Panc1 (cell line): ENCODE measurements around the gene UBE2V1. TPM values are rescaled to one million over a fixed set of nuclear protein-coding genes. Genes with fewer than 3 reads are reported as not detected.
"Not testable (repeated sequence)": the region's sequence is repeated elsewhere in the genome, so short reads cannot be mapped to it uniquely, and the experiment has no call there.

Experiments used
- ATAC-seq: fragments of 200-7000 bp; cut with Tn5 transposase; 2 replicates; pipeline ENCODE4 v1.9.1; 2020; ENCODE audit warnings: mild to moderate bottlenecking, moderate library complexity
- BruUV-seq: library from RNA; stranded (reverse); fragments of 400-500 nt; replicated peaks from 2 replicates; lab custom pipeline; 2021; lab: Mats Ljungman, UMichigan
- CTCF ChIA-PET: fragments of 300-600 bp; sonication (Branson Sonifier 250); formaldehyde crosslinking; loops from one replicate; lab custom pipeline; 2022; ENCODE audit warnings: antibody characterized with exemption; lab: Charles Lee
- POLR2A ChIA-PET: fragments of 300-600 bp; sonication (Branson Sonifier 250); formaldehyde crosslinking; loops from one replicate; lab custom pipeline; 2022; ENCODE audit warnings: antibody characterized with exemption; lab: Charles Lee
- DNase-seq: peaks from one replicate; pipeline ENCODE4 v3.0.0-alpha.2; 2010; ENCODE audit warnings: low read depth, low spot score
- H3K27ac ChIP-seq: 2 replicates; pipeline ENCODE4 v1.5.1; 2011; ENCODE audit warnings: mild to moderate bottlenecking, low read length, inconsistent platforms
- H3K27me3 ChIP-seq: fragments of 200-500 bp; sonication (Bioruptor generic); 2 replicates; pipeline ENCODE4 v1.6.0; 2014; ENCODE audit warnings: low read length, inconsistent platforms; ENCODE audit not compliant: control insufficient read depth, insufficient read depth
- H3K36me3 ChIP-seq: fragments of 200-500 bp; sonication (Bioruptor generic); 2 replicates; pipeline ENCODE4 v1.5.1; 2014; ENCODE audit warnings: inconsistent platforms, mild to moderate bottlenecking, low read length, moderate library complexity; ENCODE audit not compliant: control insufficient read depth, insufficient read depth
- H3K4me1 ChIP-seq: 2 replicates; pipeline ENCODE4 v1.5.1; 2011; ENCODE audit warnings: inconsistent platforms, mild to moderate bottlenecking, low read length, moderate library complexity; ENCODE audit not compliant: control insufficient read depth, insufficient read depth
- H3K4me3 ChIP-seq, 2 experiments: 2 replicates each; pipeline ENCODE4 v1.5.1; 2011 to 2012; ENCODE audit warnings: low read depth in 2 of 2, low read length in 2 of 2, mild to moderate bottlenecking in 2 of 2, inconsistent platforms in 1 of 2, moderate library complexity in 1 of 2
- H3K9me3 ChIP-seq: fragments of 200-500 bp; sonication (Bioruptor generic); 2 replicates; pipeline ENCODE4 v1.5.1; 2014; ENCODE audit warnings: low read depth, mild to moderate bottlenecking, inconsistent platforms, low read length, moderate library complexity; ENCODE audit not compliant: control insufficient read depth, insufficient read depth
- POLR2AphosphoS5 ChIP-seq: IDR thresholded peaks from 2 replicates; pipeline ENCODE4 v1.6.1; 2012; ENCODE audit warnings: mild to moderate bottlenecking, low read depth, low read length, moderate library complexity
- SIN3A ChIP-seq: IDR thresholded peaks from 2 replicates; pipeline ENCODE4 v1.6.1; 2012; ENCODE audit warnings: low read depth, mild to moderate bottlenecking, low read length, moderate library complexity, borderline replicate concordance; ENCODE audit not compliant: insufficient read depth
- TCF7L2 ChIP-seq: IDR thresholded peaks from 2 replicates; pipeline ENCODE4 v1.6.1; 2011; ENCODE audit warnings: mild to moderate bottlenecking, low read depth, low read length, inconsistent platforms
- in situ Hi-C: cut with HindIII; loops from 2 replicates; pipeline ENCODE4 v1.10.0; 2016; ENCODE audit warnings: low sequenced_read_pairs, low pct_unique_long_range_greater_than_20kb
- intact Hi-C: fragments of 100-400 bp; cut with micrococcal nuclease; formaldehyde crosslinking; loops from one replicate; pipeline ENCODE4 v1.10.0; 2022; ENCODE audit not compliant: unreplicated experiment
- total RNA-seq: library from RNA; stranded (reverse); gene quantifications from one replicate; pipeline ENCODE4 v1.2.1, GENCODE V29; 2021; ENCODE audit not compliant: unreplicated experiment
- TF ChIP-seq, protein P1 (sequence below), 2 experiments: IDR thresholded peaks; 2 replicates each; pipeline ENCODE4 v1.6.1; 2011 to 2012; ENCODE audit warnings: low read depth in 2 of 2, control low read depth in 1 of 2, low read length in 1 of 2, mild to moderate bottlenecking in 1 of 2, moderate library complexity in 1 of 2; ENCODE audit not compliant: insufficient read depth in 1 of 2
- TF ChIP-seq, protein P2 (sequence below): fragments of 450-650 bp; IDR thresholded peaks from 2 replicates; pipeline ENCODE4 v1.5.1; 2017; ENCODE audit warnings: mild to moderate bottlenecking

UBE2V1 gene
- total RNA-seq, 1 experiment from 2014 or later = 115 TPM

DNA sequence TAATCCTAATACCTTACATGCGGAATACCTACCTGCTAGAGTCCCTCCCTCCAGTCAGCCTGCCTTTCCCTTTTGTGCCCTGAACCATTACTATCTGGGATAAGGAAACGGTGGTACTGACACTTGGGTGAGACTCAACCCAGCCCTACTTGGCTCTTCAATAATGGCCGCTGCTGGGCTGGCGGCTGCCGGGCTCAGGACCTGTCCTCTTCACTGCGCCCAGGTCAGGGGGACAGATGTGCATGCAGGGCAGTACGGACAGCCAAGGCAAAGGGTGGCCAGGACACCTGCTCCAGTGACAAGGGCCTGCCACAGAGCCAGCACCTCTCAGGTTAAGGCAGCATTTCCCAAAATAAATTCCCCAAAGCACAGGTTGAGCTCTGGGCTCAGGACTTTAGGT, 29.9 kb downstream of the UBE2V1 start:
- Histone ChIP-seq H3K27me3 (no peaks in the 10 kb centered on the region), H3K9me3 (no peaks in the 10 kb centered on the region), H3K4me1 (peaks cover 25% of the 10 kb centered on the region), H3K36me3 (peaks cover 9% of the 10 kb centered on the region; the same call in 1 of the 2 replicates), H3K27ac (no peak overlapping the region), H3K4me3 (no peak overlapping the region)
- ATAC-seq (no peak), DNase-seq (no peak)
- CTCF ChIA-PET = interaction anchor here (0.5 to 1.1 kb wide), 2 partner anchors 12 to 18 kb away, joined by 3 to 6 read pairs; no protein-coding TSS in a partner anchor
- in situ Hi-C loops (no loop called here), intact Hi-C loops (no loop called here)
- TF ChIP-seq, protein P1, sequence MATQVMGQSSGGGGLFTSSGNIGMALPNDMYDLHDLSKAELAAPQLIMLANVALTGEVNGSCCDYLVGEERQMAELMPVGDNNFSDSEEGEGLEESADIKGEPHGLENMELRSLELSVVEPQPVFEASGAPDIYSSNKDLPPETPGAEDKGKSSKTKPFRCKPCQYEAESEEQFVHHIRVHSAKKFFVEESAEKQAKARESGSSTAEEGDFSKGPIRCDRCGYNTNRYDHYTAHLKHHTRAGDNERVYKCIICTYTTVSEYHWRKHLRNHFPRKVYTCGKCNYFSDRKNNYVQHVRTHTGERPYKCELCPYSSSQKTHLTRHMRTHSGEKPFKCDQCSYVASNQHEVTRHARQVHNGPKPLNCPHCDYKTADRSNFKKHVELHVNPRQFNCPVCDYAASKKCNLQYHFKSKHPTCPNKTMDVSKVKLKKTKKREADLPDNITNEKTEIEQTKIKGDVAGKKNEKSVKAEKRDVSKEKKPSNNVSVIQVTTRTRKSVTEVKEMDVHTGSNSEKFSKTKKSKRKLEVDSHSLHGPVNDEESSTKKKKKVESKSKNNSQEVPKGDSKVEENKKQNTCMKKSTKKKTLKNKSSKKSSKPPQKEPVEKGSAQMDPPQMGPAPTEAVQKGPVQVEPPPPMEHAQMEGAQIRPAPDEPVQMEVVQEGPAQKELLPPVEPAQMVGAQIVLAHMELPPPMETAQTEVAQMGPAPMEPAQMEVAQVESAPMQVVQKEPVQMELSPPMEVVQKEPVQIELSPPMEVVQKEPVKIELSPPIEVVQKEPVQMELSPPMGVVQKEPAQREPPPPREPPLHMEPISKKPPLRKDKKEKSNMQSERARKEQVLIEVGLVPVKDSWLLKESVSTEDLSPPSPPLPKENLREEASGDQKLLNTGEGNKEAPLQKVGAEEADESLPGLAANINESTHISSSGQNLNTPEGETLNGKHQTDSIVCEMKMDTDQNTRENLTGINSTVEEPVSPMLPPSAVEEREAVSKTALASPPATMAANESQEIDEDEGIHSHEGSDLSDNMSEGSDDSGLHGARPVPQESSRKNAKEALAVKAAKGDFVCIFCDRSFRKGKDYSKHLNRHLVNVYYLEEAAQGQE (IDR thresholded peaks at IDR 0.05; ENCODE audit: insufficient read depth in 1 of 2, low read depth in 2 of 2, low read length in 1 of 2) = no peak
- no peak for TF ChIP-seq POLR2AphosphoS5
- TF ChIP-seq TCF7L2 = no peak
- TF ChIP-seq SIN3A = no peak
- TF ChIP-seq, protein P2, sequence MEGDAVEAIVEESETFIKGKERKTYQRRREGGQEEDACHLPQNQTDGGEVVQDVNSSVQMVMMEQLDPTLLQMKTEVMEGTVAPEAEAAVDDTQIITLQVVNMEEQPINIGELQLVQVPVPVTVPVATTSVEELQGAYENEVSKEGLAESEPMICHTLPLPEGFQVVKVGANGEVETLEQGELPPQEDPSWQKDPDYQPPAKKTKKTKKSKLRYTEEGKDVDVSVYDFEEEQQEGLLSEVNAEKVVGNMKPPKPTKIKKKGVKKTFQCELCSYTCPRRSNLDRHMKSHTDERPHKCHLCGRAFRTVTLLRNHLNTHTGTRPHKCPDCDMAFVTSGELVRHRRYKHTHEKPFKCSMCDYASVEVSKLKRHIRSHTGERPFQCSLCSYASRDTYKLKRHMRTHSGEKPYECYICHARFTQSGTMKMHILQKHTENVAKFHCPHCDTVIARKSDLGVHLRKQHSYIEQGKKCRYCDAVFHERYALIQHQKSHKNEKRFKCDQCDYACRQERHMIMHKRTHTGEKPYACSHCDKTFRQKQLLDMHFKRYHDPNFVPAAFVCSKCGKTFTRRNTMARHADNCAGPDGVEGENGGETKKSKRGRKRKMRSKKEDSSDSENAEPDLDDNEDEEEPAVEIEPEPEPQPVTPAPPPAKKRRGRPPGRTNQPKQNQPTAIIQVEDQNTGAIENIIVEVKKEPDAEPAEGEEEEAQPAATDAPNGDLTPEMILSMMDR = no peak
- no TSS peak for BruUV-seq
- POLR2A ChIA-PET = interaction anchor here (0.5 kb wide), 1 partner anchor 229 kb away, joined by 7 read pairs; no protein-coding TSS in a partner anchor

DNA sequence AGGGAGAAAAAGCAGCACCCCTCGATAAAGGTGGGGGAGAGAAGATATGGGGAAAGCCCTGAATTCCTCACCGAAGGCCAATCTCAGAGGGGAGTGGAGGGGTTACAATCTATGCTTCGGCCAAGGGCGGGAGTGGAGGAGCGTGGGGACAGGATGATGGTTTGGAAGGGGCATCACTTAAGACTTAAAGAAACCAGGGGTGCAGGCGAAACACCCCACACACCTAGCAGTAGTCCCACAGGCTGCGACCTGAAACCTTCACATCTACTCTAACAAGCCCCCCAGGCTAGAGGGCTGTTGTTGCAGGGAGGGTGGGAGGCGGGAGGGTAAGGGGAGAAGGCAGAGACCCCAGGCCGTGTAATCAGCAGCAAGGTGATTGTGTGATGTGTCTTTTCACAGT, 30.9 kb downstream of the UBE2V1 start:
- in situ Hi-C loops, H3K9me3 ChIP-seq, ATAC-seq, intact Hi-C loops, H3K4me3 ChIP-seq, H3K27me3 ChIP-seq, POLR2A ChIA-PET, H3K36me3 ChIP-seq, DNase-seq, BruUV-seq, CTCF ChIA-PET, H3K27ac ChIP-seq: not testable (repeated sequence)
- peaks cover 15% of the 10 kb centered on the region for H3K4me1 ChIP-seq

DNA sequence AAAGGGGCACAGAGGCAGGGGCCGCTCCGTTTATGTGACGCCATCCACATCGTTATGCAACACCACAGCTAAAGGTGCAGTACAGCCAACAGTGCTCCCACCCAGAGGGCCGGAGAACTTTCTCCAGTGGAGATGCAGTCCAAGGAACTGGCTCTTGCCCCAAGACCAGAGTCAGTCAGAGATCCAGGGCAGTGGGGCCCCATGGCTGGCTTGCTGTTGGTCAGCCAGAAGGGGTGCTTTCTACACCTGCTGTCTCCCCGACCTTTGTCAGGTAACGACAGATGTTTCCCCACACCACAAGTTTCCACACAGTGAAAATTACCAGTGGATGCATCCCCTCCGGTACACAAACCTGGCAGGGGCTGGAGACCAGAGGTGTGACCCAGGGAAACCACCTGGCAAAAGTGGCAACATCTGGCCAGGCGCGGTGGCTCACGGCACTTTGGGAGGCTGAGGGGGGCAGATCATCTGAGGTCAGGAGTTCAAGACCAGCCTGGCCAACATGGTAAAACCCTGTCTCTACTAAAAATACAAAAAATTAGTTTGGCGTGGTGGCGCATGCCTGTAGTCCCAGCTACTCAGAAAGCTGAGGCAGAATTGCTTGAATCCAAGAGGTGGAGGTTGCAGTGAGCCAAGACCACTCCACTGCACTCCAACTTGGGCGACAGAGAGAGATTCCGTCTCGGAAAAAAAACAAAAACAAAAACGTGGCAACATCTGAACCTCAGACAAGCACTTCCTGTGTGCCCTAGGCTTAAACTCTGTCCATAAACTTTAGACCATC, 34.9 kb downstream of the UBE2V1 start:
- ChIA-PET POLR2A (no interaction called here), CTCF (no interaction called here)
- Histone ChIP-seq H3K9me3 (no peaks in the 10 kb centered on the region), H3K27me3 (no peaks in the 10 kb centered on the region), H3K4me3 (no peak overlapping the region), H3K4me1 (no peaks in the 10 kb centered on the region), H3K36me3 (peaks cover 2% of the 10 kb centered on the region; the same call in 1 of the 2 replicates), H3K27ac (no peak overlapping the region)
- BruUV-seq = no TSS peak
- ATAC-seq (no peak), DNase-seq (no peak)
- in situ Hi-C loops = no loop called here
- TF ChIP-seq, protein P2 = no peak
- TF ChIP-seq POLR2AphosphoS5 (no peak), TCF7L2 (no peak), SIN3A (no peak)
- TF ChIP-seq, protein P1 (IDR thresholded peaks at IDR 0.05; ENCODE audit: insufficient read depth in 1 of 2, low read depth in 2 of 2, low read length in 1 of 2) = no peak
- intact Hi-C loops = no loop called here
